Epithelial cell of prostate (primary cell): ENCODE measurements around the gene DPP6.
"Not testable (repeated sequence)": the region's sequence is repeated elsewhere in the genome, so short reads cannot be mapped to it uniquely, and the experiment has no call there.

ENCODE experiments used
- DNase-seq: peaks from one replicate; pipeline ENCODE4 v3.0.0-alpha.2; 2011; ENCODE audit warnings: low read depth, low spot score
- H3K27ac ChIP-seq: fragments of 450-650 bp; 2 replicates; pipeline ENCODE4 v1.5.1; 2017; ENCODE audit warnings: mild to moderate bottlenecking

DPP6 gene

GRCh38 chr7:154633641-154634040 is 581.4 kb downstream of the DPP6 start:
- H3K27ac ChIP-seq: no peak overlapping the region
- no peak for DNase-seq

- no peak for DNase-seq
- no peak overlapping the region for H3K27ac ChIP-seq
Observed at GRCh38 chr7:154638286-154638685, 586.1 kb downstream of the DPP6 start.

GRCh38 chr7:154640266-154640865 is 588.2 kb downstream of the DPP6 start:
- DNase-seq: no peak
- no peak overlapping the region for H3K27ac ChIP-seq

GRCh38 chr7:154640917-154641316 is 588.7 kb downstream of the DPP6 start:
- DNase-seq: no peak
- H3K27ac ChIP-seq: no peak overlapping the region

GRCh38 chr7:154644366-154644765 is 592.2 kb downstream of the DPP6 start:
- no peak overlapping the region for H3K27ac ChIP-seq

GRCh38 chr7:154646126-154647013 is 594.2 kb downstream of the DPP6 start:
- H3K27ac ChIP-seq: no peak overlapping the region
- DNase-seq: no peak

More at GRCh38 chr7:154644366-154644765, 592.2 kb downstream of the DPP6 start:
- DNase-seq: no peak

- H3K27ac ChIP-seq: no peak overlapping the region
Observed at GRCh38 chr7:154647625-154648024, 595.4 kb downstream of the DPP6 start.

GRCh38 chr7:154649015-154649414 is 596.8 kb downstream of the DPP6 start:
- H3K27ac ChIP-seq: no peak overlapping the region
- DNase-seq: no peak

More at GRCh38 chr7:154647625-154648024, 595.4 kb downstream of the DPP6 start:
- DNase-seq: no peak

GRCh38 chr7:154649434-154649833 is 597.2 kb downstream of the DPP6 start:
- DNase-seq: no peak

GRCh38 chr7:154650275-154650674 is 598.1 kb downstream of the DPP6 start:
- no peak overlapping the region for H3K27ac ChIP-seq
- DNase-seq: no peak

More at GRCh38 chr7:154649434-154649833, 597.2 kb downstream of the DPP6 start:
- no peak overlapping the region for H3K27ac ChIP-seq

- no peak for DNase-seq
Observed at GRCh38 chr7:154651501-154651900, 599.3 kb downstream of the DPP6 start.

GRCh38 chr7:154652564-154652963 is 600.4 kb downstream of the DPP6 start:
- no peak overlapping the region for H3K27ac ChIP-seq
- no peak for DNase-seq

More at GRCh38 chr7:154651501-154651900, 599.3 kb downstream of the DPP6 start:
- no peak overlapping the region for H3K27ac ChIP-seq

- DNase-seq: no peak
- no peak overlapping the region for H3K27ac ChIP-seq
Observed at GRCh38 chr7:154653281-154653680, 601.1 kb downstream of the DPP6 start.

GRCh38 chr7:154656618-154657017 is 604.4 kb downstream of the DPP6 start:
- DNase-seq: no peak
- H3K27ac ChIP-seq: no peak overlapping the region

- no peak for DNase-seq
- H3K27ac ChIP-seq: no peak overlapping the region
Observed at GRCh38 chr7:154666768-154667167, 614.6 kb downstream of the DPP6 start.

GRCh38 chr7:154672659-154673415 is 620.6 kb downstream of the DPP6 start:
- no peak for DNase-seq

GRCh38 chr7:154674191-154674590 is 622.0 kb downstream of the DPP6 start:
- DNase-seq: no peak
- no peak overlapping the region for H3K27ac ChIP-seq

More at GRCh38 chr7:154672659-154673415, 620.6 kb downstream of the DPP6 start:
- no peak overlapping the region for H3K27ac ChIP-seq

GRCh38 chr7:154675560-154675959 is 623.4 kb downstream of the DPP6 start:
- DNase-seq: no peak
- no peak overlapping the region for H3K27ac ChIP-seq

- not testable (repeated sequence) for H3K27ac ChIP-seq, DNase-seq
Observed at GRCh38 chr7:154676033-154676421, 623.8 kb downstream of the DPP6 start.

GRCh38 chr7:154676422-154677073 is 624.4 kb downstream of the DPP6 start:
- DNase-seq: no peak
- no peak overlapping the region for H3K27ac ChIP-seq
